ENCODE results near the gene AIFM3.

GRCh38 chr22:20986365-20986764, 19.3 kb downstream of the AIFM3 start:
- TF ChIP-seq CTCF (conservative IDR thresholded peaks at IDR 0.05) (no peak), EZH2 (IDR thresholded peaks at IDR 0.05; ENCODE audit: low read depth) (no peak)

All from PC-9 (cell line).